ENCODE results near the gene BLVRB.
"Not testable (repeated sequence)": the region's sequence is repeated elsewhere in the genome, so short reads cannot be mapped to it uniquely, and the experiment has no call there.

The BLVRB gene

GRCh38 chr19:40445780-40446262 is 19.7 kb downstream of the BLVRB start:
- peaks cover 33% of the 10 kb centered on the region for H3K36me3 ChIP-seq (ENCODE audit: insufficient read depth, low read length)
- H3K27me3 ChIP-seq (ENCODE audit: control insufficient read depth in 1 of 2, insufficient read depth in 2 of 2, low read length in 2 of 2) = no peaks in the 10 kb centered on the region
- no peak overlapping the region for H3K9ac ChIP-seq (ENCODE audit: low read length)
- H3K4me3 ChIP-seq (ENCODE audit: low read depth in 1 of 2, low read length in 2 of 2) = no peak overlapping the region
- H3K9me3 ChIP-seq (ENCODE audit: low read length) = no peaks in the 10 kb centered on the region
- H3K4me1 ChIP-seq (ENCODE audit: insufficient read depth, low read length) = peaks cover 20% of the 10 kb centered on the region
- no peak overlapping the region for H3K27ac ChIP-seq (ENCODE audit: low read depth, low read length)

DNA sequence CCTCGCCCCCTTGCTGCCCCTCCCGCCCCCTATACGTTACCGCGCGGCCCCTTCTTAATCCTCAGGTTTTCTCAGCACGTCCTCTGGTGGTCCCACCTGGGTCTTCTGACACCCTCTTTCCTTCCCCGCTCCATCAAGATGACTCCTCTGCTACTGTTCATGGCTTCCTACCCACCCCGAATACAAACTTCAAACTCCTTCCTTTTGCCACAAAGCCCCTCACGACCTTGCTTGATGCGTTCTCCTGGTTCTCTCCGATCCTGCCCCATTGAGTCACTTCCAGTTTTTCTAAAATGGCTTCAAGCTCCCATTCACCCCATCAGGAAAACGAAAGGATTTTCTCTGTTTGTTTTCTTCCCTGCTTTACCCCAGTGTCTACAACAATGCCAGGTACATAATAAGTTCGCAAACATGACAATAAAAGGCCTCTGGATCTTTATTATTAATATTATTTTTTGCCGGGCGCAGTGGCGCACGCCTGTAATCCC is 20.7 kb downstream of the BLVRB start:
- Histone ChIP-seq H3K4me3 (ENCODE audit: low read depth in 1 of 2, low read length in 2 of 2) (peak overlapping the region; percentile 90 to 100), H3K4me1 (ENCODE audit: insufficient read depth, low read length) (peaks cover 29% of the 10 kb centered on the region), H3K9ac (ENCODE audit: low read length) (peak overlapping the region; percentile 74), H3K36me3 (ENCODE audit: insufficient read depth, low read length) (peaks cover 38% of the 10 kb centered on the region), H3K27me3 (ENCODE audit: control insufficient read depth in 1 of 2, insufficient read depth in 2 of 2, low read length in 2 of 2) (no peaks in the 10 kb centered on the region), H3K27ac (ENCODE audit: low read depth, low read length) (peak overlapping the region; percentile 97), H3K9me3 (ENCODE audit: low read length) (no peaks in the 10 kb centered on the region)

GRCh38 chr19:40444000-40444824 is 21.3 kb downstream of the BLVRB start, which contains the start of gene SERTAD3:
Gene SERTAD3 (minus strand): TSS chr19:40444335. CDS start chr19:40442080, 2,255 bp downstream.
- Histone ChIP-seq H3K4me3 (ENCODE audit: low read depth in 1 of 2, low read length in 2 of 2) (peak within 1 kb of the TSS; percentile 90 to 100), H3K27me3 (ENCODE audit: control insufficient read depth in 1 of 2, insufficient read depth in 2 of 2, low read length in 2 of 2) (no peaks in the 10 kb centered on the region), H3K4me1 (ENCODE audit: insufficient read depth, low read length) (peaks cover 30% of the 10 kb centered on the region), H3K27ac (ENCODE audit: low read depth, low read length) (peak within 1 kb of the TSS; percentile 97), H3K9me3 (ENCODE audit: low read length) (no peaks in the 10 kb centered on the region), H3K9ac (ENCODE audit: low read length) (peak within 1 kb of the TSS; percentile 100), H3K36me3 (ENCODE audit: insufficient read depth, low read length) (peaks cover 33% of the 10 kb centered on the region)

DNA sequence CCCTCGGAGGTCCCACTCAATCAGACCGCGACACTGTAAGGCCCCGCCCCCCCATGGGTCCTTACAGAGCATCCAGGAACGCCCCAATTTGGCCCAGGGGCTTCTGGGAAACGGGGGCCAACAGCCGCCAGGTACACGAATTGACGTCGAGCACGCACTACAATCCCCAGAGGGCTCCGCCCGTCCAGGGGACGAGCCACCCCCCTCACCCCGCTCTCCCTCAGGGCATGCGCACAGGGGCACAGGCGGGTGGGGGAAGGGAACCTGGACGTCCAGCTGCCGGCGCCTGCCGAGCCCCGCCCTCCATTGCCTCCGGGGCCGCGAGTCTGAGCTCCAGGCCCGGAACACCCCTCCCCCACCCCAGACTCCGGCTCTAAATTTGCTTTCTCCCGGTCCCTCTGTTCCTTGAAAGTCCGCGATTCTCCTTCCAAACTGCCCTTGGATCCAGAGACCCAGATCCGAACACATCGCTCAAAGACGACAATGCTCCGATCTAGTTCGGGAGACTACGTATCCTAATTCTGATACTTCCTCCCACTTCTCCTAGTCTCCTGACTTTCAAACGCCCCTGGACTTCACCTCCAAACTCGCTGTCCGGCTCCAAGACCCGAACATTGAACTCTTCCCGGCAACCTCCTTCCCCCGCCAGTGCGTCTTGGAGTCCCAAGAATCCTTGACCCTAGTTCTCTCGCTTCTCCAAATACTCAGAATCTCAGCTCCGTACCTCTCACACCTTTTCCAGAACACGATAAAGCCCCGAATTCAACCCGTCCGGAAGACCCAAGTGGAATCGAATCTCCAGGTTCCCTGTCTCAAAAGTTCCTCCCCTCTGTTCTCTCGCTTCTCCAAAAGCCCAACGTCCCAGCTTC is 22.2 kb downstream of the BLVRB start:
- H3K27me3 ChIP-seq (ENCODE audit: control insufficient read depth in 1 of 2, insufficient read depth in 2 of 2, low read length in 2 of 2) = no peaks in the 10 kb centered on the region
- H3K4me1 ChIP-seq (ENCODE audit: insufficient read depth, low read length) = peaks cover 30% of the 10 kb centered on the region
- H3K9ac ChIP-seq (ENCODE audit: low read length) = peak overlapping the region; percentile 100
- no peaks in the 10 kb centered on the region for H3K9me3 ChIP-seq (ENCODE audit: low read length)
- H3K36me3 ChIP-seq (ENCODE audit: insufficient read depth, low read length) = peaks cover 33% of the 10 kb centered on the region
- H3K4me3 ChIP-seq (ENCODE audit: low read depth in 1 of 2, low read length in 2 of 2) = peak overlapping the region; percentile 90 to 100
- H3K27ac ChIP-seq (ENCODE audit: low read depth, low read length) = peak overlapping the region; percentile 97

DNA sequence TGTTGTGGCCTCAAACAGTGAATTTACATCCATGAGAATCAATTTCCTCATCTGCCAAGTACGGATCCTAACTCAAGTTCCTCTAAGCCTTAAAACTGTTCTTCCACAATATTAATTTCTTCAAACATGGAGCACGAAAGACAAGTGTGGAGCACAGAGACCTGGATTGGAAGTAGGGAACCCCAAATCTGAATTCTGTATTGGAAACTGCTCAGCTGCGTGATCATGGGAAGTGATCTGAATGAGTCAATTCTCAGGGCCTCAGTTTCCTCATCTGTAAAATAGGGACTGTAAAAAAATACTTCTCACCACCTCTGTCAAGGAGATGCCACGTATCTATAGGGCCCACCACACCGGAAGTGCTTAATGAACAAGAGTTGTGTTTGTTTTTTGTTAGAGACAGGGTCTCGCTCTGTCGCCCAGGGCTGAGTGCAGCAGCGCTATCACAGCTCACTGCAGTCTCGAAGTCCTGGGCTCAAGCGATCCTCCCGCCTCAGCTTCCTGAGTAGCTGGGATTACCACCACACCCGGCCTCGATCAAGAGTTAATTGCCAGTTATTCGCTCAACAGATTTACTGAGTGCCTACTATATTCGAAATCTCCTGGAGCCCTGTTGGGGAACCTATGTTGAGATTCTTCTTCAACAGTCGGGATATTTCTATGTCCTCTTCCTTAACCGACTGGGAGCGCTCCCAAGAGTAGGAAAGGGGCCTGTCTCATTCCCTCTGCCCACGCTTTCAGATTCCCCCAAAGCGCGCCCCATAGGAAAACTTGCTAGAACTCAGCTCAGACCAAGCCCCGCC is 23.0 kb downstream of the BLVRB start:
- Histone ChIP-seq H3K36me3 (ENCODE audit: insufficient read depth, low read length) (peaks cover 25% of the 10 kb centered on the region), H3K27me3 (ENCODE audit: control insufficient read depth in 1 of 2, insufficient read depth in 2 of 2, low read length in 2 of 2) (no peaks in the 10 kb centered on the region), H3K4me3 (ENCODE audit: low read depth in 1 of 2, low read length in 2 of 2) (peak overlapping the region; percentile 90 to 100), H3K9ac (ENCODE audit: low read length) (peak overlapping the region; percentile 74), H3K9me3 (ENCODE audit: low read length) (no peaks in the 10 kb centered on the region), H3K4me1 (ENCODE audit: insufficient read depth, low read length) (peaks cover 30% of the 10 kb centered on the region), H3K27ac (ENCODE audit: low read depth, low read length) (peak overlapping the region; percentile 97)

DNA sequence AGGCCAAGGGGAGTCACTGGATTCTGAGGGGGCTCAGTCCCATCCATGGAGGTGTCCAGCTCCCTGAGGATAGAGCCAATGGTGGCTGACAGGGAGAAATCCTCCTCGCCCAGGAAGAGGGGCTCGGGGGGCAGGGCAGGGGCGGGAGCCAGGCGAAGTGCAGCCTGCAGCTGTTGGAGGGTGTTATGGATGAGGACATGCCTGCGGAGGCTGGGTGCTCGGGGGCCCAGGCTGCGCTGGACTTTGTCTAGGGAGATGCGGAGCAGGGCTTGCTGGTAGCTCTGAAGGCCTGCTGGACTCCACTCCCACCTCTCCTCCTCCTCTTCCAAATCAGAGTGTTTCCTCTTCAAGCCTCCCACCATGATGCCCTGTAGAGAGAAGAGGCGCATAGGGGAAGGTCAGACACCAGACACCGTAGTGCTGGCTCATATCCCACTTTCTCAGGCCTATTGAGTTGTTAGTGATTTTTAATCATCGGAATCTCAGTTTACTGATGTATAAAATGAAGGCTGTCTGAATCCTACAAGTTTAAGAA is 23.8 kb downstream of the BLVRB start:
- H3K4me3 ChIP-seq (ENCODE audit: low read depth in 1 of 2, low read length in 2 of 2) = peak overlapping the region in 1 of 2 donors; percentile 100
- H3K27ac ChIP-seq (ENCODE audit: low read depth, low read length) = no peak overlapping the region

DNA sequence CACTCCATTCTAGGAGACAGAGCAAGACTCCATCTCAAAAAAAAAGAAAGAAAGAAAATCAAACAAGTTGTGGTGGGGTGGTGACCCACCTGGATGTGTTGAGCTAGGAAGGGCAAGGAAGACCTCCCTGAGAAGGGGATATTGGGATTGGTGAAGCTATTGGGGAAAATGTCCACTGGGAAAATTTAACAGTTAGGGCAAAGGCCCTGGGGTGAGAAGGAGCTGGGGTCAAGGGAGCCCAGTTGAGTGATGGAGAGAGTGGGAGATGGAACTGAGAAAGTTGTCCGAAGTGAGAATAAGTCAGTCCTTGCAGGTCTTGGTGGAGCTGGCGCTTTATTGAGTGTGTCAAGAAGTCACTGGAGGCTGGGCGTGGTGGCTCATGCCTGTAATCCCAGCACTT is 27.3 kb downstream of the BLVRB start:
- Histone ChIP-seq H3K27ac (ENCODE audit: low read depth, low read length) (no peak overlapping the region), H3K4me3 (ENCODE audit: low read depth in 1 of 2, low read length in 2 of 2) (no peak overlapping the region)

More for the DNA sequence above, 23.8 kb downstream of the BLVRB start:
- Histone ChIP-seq H3K27me3 (ENCODE audit: control insufficient read depth in 1 of 2, insufficient read depth in 2 of 2, low read length in 2 of 2) (no peaks in the 10 kb centered on the region), H3K9ac (ENCODE audit: low read length) (peak overlapping the region; percentile 74), H3K9me3 (ENCODE audit: low read length) (no peaks in the 10 kb centered on the region), H3K4me1 (ENCODE audit: insufficient read depth, low read length) (peaks cover 30% of the 10 kb centered on the region), H3K36me3 (ENCODE audit: insufficient read depth, low read length) (peaks cover 25% of the 10 kb centered on the region)

DNA sequence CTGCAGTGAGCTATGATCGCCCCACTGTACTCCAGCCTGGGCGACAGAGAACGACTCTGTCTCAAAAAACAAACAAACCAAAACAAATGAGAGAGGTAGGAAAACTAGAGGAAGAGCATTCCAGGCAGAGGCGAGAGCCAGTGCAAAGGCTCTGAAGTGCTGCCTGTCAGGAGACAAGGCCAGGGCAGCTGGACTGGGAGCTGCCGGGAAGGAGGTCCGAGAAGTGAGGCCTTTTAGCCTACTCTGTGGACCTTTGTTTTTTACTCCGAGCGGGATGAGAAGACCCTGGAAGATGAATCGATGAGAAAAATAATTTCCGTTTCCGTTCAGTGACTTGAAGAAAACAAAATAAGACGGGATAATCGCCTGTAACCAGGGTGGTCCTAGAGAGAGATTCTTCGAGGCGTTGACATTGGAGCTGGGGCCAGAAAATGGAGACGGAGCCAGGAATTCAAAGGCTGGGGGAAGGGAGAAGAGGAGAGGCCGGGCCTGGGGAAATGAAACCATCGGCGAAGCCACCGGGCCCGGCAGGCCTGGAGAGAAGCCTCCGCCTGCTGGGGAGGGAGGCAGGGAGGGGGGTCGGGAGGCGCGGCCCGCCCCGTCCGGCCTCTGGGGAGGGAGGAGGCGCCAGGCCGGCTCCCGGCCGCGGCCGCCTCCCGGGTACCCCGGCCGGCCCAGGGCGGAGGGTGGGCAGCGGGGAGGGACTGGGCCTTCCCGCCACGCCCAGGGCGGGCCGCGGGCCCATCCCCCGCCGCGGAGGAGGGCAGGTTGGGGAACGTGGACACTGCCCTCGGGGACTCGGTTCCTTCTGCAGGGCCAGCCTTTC is 31.9 kb downstream of the BLVRB start:
- Histone ChIP-seq H3K36me3 (ENCODE audit: insufficient read depth, low read length) (no peaks in the 10 kb centered on the region), H3K4me3 (ENCODE audit: low read depth in 1 of 2, low read length in 2 of 2) (peak overlapping the region; percentile 55 to 90), H3K9ac (ENCODE audit: low read length) (peak overlapping the region; percentile 98), H3K4me1 (ENCODE audit: insufficient read depth, low read length) (peaks cover 12% of the 10 kb centered on the region), H3K27ac (ENCODE audit: low read depth, low read length) (peak overlapping the region; percentile 99), H3K9me3 (ENCODE audit: low read length) (no peaks in the 10 kb centered on the region), H3K27me3 (ENCODE audit: control insufficient read depth in 1 of 2, insufficient read depth in 2 of 2, low read length in 2 of 2) (no peaks in the 10 kb centered on the region)

More for the DNA sequence above, 27.3 kb downstream of the BLVRB start:
- H3K36me3 ChIP-seq (ENCODE audit: insufficient read depth, low read length) = peaks cover 25% of the 10 kb centered on the region
- H3K9me3 ChIP-seq (ENCODE audit: low read length) = no peaks in the 10 kb centered on the region
- no peaks in the 10 kb centered on the region for H3K27me3 ChIP-seq (ENCODE audit: control insufficient read depth in 1 of 2, insufficient read depth in 2 of 2, low read length in 2 of 2)
- no peak overlapping the region for H3K9ac ChIP-seq (ENCODE audit: low read length)
- H3K4me1 ChIP-seq (ENCODE audit: insufficient read depth, low read length) = peaks cover 36% of the 10 kb centered on the region

GRCh38 chr19:40432760-40433159 is 32.8 kb downstream of the BLVRB start:
- H3K27me3 ChIP-seq (ENCODE audit: control insufficient read depth in 1 of 2, insufficient read depth in 2 of 2, low read length in 2 of 2); H3K9me3 ChIP-seq (ENCODE audit: low read length); H3K36me3 ChIP-seq (ENCODE audit: insufficient read depth, low read length): not testable (repeated sequence)
- peaks cover 12% of the 10 kb centered on the region for H3K4me1 ChIP-seq (ENCODE audit: insufficient read depth, low read length)
- H3K27ac ChIP-seq (ENCODE audit: low read depth, low read length) = peak overlapping the region; percentile 99
- peak overlapping the region; percentile 55 to 90 for H3K4me3 ChIP-seq (ENCODE audit: low read depth in 1 of 2, low read length in 2 of 2)
- H3K9ac ChIP-seq (ENCODE audit: low read length) = peak overlapping the region; percentile 98

DNA sequence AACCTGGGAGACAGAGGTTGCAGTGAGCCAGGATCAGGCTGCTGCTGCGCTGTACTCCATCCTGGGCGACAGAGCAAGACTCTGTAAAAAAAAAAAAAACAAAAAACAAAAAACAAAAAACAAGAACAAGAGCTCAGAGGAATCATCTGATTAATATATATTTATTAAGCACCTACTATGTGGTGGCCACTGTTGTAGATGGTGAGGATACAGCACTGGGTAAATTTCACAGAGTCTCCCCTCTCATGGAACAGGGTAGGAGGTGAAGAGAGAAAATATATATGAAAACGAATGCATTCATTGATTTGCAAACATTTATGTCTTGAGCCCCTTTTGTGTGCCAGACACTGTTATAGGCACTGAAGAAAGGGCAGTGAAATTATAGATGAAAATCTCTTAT is 33.8 kb downstream of the BLVRB start:
- Histone ChIP-seq H3K9me3 (ENCODE audit: low read length) (no peaks in the 10 kb centered on the region), H3K36me3 (ENCODE audit: insufficient read depth, low read length) (no peaks in the 10 kb centered on the region), H3K27me3 (ENCODE audit: control insufficient read depth in 1 of 2, insufficient read depth in 2 of 2, low read length in 2 of 2) (no peaks in the 10 kb centered on the region), H3K27ac (ENCODE audit: low read depth, low read length) (no peak overlapping the region), H3K4me1 (ENCODE audit: insufficient read depth, low read length) (peaks cover 12% of the 10 kb centered on the region), H3K4me3 (ENCODE audit: low read depth in 1 of 2, low read length in 2 of 2) (no peak overlapping the region), H3K9ac (ENCODE audit: low read length) (no peak overlapping the region)
